HG02588 (cell line): ENCODE measurements around the gene TTC39B.

ENCODE experiments used
- ATAC-seq: cut with Tn5 transposase; IDR thresholded peaks from one replicate; pipeline ENCODE4 v1.9.1; 2021; ENCODE audit warnings: mild to moderate bottlenecking, moderate library complexity; ENCODE audit not compliant: unreplicated experiment

TTC39B gene

GRCh38 chr9:15305470-15305869 is 1.5 kb downstream of the TTC39B start:
- ATAC-seq: no peak

GRCh38 chr9:15304632-15305031 is 2.4 kb downstream of the TTC39B start:
- no peak for ATAC-seq

DNA sequence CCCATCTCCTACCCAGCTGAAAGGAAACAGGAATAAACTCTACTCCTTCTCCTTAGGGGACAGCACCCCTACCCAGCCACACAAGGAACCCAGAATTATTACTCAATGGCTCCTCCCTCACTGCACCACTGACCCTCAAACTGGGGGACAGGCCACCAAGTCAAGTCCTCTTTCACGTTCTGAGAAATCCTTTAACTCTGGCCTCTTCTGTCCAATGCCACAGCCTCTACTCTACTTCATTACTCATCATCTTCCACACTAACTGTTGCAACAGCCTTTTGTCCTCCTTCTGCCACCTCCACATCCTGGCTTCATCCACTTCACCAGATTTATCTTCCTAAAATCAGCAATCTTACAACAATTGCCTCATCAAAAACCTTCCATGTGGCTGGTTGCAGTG is 6.8 kb downstream of the TTC39B start:
- ATAC-seq: no peak

- peak; percentile 80 for ATAC-seq
These were observed 7.6 kb downstream of the TTC39B start for GRCh38 chr9:15299374-15299939.

DNA sequence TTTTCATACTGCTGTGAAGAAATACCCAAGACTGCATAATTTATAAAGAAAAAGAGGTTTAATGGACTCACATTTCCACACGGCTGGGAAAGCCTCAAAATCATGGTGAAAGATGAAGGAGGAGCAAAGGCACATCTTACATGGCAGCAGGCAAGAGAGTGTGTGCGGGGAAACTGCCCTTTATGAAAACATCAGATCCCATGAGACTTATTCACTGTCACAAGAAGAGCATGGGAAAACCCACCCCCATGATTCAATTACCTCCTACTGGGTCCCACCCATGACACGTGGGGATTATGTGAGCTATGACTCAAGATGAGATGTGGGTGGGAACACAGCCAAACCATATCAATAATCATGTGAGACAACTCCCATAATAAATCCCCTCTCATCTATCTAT is 8.7 kb downstream of the TTC39B start:
- ATAC-seq: no peak

DNA sequence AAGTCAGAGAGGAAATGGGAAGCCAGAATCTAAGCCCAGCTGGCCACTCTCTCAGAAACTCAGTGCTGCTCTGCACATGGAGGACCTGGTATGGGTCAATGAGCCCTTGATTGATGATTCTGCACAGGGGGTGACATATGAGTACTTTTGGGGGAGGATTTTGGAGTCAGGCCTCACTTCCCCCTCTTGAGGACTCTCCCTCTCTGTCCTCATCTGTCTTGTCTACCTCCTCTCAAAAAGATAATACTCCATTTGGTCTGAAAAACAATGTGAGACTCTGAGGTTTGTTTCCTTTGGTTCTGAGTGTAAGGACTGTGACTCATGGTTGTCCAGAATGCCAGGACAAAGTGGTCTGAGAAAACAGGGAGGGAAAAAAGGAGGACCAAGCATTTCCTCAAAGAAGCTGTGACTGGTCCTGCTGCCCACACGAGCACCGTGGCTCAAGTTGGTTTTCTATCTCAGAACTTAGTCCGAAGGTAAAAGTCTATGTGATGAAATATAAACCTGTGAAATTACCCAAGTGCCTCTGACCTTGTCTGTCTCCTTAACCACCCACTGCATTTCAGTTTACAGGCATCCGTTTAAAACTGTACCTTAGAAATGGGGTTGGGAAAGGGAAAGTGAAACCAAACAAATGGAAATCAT is 11.1 kb downstream of the TTC39B start:
- peak; percentile 30 for ATAC-seq

- no peak for ATAC-seq
These were observed 12.4 kb downstream of the TTC39B start for GRCh38 chr9:15294604-15295003.

GRCh38 chr9:15293804-15294316 is 13.2 kb downstream of the TTC39B start:
- no peak for ATAC-seq

- ATAC-seq: no peak
These were observed 13.9 kb downstream of the TTC39B start for GRCh38 chr9:15293084-15293483.

DNA sequence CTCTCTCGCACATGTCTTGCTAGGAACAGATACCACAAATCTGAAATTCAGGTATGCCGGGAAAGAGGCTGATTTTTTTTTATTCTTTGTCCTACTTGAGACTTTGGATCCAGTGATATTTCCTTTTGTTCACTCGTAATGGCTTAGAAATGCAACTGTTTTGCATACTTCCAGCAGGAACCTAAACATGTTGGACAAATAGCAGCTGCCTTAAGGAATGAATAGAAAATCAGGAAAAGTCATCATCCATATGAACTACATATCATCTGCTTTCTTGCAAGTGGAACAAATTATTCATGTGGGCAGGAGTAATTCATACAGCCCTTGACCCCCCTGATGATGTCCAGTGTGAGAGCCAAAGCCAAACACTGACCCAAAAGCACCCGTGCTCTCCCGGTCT is 17.4 kb downstream of the TTC39B start:
- no peak for ATAC-seq

DNA sequence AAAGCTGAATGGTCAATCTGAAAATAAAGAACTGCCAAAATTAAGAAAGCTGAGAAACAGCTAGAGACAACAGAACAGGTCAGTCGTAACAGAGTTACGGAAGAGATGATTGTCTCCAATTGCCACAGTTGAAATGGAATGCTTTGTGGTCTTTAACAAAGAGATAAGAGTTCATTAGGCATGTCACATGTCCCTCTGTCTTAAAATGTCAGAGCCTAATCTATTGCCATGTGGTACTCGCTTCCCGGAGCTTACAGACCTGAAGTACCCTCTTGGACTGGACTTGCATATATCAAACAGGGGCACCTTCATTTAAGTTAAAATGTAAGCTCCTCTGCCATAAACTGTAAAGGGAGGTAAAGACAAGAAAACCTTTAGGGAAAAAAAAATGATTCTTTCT is 19.7 kb downstream of the TTC39B start:
- no peak for ATAC-seq

DNA sequence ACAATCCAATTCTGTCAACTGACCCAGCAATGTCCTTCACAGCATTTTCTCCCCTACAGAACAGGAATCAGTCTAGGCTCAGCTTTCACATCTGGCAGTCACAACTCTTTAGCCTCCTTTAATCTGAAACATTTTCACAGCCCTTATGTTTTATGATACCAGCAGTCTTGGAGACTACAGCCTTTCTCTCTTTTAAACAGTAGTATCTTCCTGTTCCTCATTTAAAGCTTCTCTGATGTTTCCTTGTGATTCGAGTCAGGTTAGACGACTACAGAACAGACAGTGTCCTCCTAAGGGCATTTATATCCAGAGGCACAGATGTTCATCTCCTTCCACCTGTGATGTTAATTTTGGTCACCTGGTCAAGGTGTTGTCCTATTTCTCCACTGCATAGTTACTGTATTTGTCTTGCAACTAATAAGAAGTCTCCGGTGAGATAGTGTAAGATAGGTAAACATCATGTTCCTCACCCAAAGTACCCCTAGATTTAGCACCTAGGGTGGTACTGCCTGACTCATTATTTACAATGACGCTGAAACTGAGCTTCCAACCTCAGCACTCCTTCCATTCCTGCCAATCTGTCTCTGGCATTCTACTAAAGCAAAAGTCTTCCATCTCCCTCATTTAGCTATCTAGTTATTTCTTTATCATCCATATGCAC is 20.7 kb downstream of the TTC39B start:
- ATAC-seq: no peak

GRCh38 chr9:15282567-15283285 is 24.3 kb downstream of the TTC39B start:
- ATAC-seq: no peak

DNA sequence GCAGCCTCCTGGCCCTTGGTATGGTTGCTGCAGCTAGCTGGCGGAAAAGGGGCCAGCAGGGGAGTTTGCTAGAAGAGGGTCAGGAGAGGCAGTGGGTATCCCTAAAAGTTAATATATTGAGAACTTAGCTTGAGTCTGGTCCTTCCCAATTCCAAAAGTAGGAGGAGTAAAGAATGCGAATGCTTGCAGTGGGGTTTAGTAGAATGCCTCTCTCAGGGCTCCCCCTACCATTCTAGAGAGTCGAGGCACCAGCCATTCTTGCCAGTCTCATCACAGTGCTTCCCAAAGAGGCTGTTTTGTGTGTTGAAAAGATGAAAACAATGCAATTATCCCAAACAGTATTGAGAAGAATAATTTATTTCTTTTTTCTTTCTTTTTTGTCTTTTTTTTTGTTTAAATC is 26.4 kb downstream of the TTC39B start:
- no peak for ATAC-seq

GRCh38 chr9:15278839-15279238 is 28.2 kb downstream of the TTC39B start:
- no peak for ATAC-seq

- ATAC-seq: no peak
These were observed 28.8 kb downstream of the TTC39B start for GRCh38 chr9:15278091-15278687.

DNA sequence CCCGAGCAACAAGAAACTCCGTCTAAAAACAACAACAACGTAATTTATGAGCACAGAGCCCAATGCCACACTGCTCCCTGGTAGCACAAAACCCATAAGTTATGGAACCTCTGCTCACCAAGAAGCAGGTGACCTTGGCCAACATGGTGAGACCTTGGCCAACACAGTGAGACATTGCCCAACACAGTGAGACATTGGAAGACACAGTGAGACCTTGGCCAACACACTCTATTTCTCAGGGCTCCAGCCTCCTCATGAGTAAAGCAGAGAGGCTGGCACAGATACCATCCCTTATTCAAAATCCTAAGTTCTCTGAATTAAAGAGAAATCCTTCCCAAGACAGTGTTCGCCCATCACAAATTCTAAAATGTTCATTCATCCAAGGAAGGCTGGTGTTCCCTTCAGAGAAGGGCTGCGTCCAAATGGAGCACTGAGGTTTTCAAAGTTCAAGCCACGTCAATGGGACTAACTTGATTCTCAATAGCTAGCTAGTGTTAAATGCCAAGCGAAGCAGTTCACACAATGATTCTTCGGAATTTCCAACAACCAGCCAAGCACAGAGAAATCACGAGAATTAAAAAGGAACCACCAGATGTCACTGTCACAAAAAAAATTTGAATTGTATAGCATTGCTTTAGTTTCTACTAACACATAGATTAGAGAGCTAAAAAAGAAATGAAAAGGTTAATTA is 29.5 kb downstream of the TTC39B start:
- no peak for ATAC-seq

DNA sequence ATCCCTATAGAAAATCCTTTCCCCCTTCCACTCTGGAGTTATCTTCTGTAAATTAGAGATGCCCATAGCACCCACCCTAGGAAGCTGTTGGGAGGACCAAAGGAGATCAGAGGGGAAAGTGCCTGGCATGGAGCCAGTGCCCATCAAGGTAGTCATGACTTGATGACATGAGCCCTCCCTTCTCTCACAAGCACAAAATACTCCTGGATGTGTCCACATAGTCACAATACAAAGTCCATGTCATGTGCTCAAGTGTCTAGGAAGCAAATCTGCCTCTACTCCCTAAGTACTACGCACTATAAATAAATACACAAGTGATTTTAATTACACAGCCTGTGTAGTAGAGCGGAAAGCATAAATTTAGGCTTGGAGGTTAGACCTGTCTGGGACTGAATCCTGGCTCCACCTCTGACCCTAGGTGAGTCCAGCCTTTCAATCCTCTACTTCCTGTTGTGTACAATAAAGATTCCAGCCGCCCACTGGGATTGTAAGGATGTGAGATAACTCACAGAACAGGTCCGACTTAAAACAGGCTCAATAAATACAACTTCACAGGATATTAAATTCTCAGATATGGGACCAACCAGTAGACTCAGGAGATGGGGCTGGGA is 30.6 kb downstream of the TTC39B start:
- no peak for ATAC-seq

GRCh38 chr9:15274425-15274824 is 32.6 kb downstream of the TTC39B start:
- no peak for ATAC-seq

- ATAC-seq: no peak
These were observed 34.6 kb downstream of the TTC39B start for GRCh38 chr9:15272377-15272928.
